H54 (cell line): Measurements from ENCODE around the gene RIN3.
A peak's percentile ranks its signal among the peaks of the same experiment; 100 is the strongest.

Source experiments
- DNase-seq: peaks from one replicate; pipeline ENCODE4 v3.0.0; 2011; ENCODE audit warnings: low spot score, mixed read lengths; ENCODE audit not compliant: insufficient read length
- FAIRE-seq: peaks from 3 replicates; lab custom pipeline; 2011; peaks lifted over from hg19 to GRCh38; lab: Jason Lieb, UNC
- POLR2A ChIP-seq: IDR thresholded peaks from 2 replicates; pipeline ENCODE4 v1.6.1; 2011; ENCODE audit warnings: low read depth, mild to moderate bottlenecking, low read length

Gene RIN3

DNA sequence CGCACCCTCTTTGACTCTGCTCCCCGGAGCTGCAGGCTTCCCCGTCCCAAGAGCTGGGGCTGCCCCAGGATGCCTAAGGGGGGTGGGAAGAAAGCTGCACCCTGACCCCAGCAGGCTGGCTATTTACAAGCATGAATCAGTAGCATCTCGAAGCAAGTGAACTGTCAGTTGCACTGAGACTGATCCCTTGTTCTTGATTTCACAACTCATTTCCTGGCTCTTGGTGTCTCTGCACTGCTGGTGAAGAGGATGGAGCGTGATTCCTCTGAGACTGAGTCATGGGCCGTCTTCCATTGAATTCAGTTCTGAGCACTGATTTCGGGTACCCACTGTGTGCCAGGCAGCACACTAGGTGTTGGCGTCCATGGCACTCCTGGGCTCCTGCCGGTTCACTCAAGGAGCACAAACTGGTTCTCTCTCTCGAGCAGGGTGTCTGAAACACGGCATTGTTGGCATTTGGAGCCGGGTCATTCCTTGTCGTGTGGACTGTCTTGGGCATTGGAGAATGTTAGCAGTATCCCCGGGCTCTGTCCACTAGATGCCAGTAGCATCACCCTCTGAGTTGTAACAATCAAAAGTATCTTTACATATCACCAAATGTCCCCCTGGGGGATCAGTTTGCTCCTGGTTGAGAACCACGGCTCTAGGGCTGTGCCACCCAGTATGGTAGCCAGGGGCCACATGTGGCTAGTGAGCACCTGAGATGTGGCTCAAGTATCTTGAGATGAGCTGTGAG is 86.9 kb downstream of the RIN3 start:
- DNase-seq (peak; percentile 71), FAIRE-seq (peak; percentile 99)
- no peak for TF ChIP-seq POLR2A

DNA sequence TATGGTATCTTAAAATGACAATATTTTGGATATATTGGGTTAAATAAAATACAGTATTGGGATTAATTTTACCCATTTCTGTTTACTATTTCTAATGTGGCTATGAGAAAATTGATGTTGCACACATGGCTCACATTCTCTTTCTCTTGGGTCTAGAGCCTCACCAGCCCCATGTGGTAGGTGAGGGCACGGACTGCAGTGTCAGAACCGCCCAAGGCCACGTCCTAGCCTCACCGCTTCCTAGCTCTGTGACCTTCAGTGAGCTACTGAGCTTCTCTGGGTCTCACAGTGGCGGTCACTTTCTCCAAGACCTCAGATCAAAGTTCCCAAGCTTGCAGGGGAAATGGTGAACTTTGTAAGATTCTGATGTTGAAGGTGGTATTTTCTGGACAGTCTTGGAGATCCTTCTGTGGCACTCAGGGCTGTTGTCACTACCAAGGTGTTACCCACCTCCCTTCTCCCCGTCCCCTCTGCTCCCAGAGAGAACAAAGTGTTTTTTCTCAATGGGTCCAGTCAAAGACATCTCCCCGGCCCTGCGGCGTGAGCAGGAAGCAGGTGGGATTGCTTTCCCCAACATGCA is 87.6 kb downstream of the RIN3 start:
- no peak for DNase-seq
- no peak for FAIRE-seq
- no peak for TF ChIP-seq POLR2A

DNA sequence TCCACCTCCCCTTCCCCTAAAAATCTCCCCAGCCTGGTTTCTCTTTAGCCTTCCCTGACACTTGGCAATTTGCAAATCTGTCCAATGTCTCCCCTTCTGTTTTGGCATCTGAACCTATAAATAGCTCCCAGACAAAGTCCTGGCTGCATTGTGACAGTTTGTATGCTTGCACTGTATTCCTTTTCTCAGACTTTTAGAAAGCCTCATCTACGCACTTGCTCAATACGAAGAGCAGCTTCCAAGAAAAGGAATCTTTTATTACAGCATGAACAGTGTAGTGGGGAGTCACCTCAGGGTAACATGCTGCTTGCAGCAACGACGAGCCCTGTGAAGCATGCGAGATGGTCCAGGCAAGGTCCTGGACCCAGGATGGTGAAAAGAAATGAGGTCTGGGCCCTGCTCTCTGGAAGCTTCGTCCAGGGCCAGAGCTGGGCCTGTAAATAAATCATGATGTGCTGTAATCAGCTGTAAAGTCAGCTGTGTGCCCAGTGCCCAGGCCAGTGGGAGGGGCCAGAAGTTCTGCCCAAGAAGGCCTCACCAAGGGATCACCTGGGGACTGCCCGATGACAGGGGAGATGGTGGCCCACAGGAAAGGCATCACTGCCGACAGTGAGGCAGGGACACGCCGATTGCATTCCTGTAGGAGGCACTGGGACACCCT is 88.3 kb downstream of the RIN3 start:
- no peak for FAIRE-seq
- TF ChIP-seq POLR2A = no peak
- no peak for DNase-seq

DNA sequence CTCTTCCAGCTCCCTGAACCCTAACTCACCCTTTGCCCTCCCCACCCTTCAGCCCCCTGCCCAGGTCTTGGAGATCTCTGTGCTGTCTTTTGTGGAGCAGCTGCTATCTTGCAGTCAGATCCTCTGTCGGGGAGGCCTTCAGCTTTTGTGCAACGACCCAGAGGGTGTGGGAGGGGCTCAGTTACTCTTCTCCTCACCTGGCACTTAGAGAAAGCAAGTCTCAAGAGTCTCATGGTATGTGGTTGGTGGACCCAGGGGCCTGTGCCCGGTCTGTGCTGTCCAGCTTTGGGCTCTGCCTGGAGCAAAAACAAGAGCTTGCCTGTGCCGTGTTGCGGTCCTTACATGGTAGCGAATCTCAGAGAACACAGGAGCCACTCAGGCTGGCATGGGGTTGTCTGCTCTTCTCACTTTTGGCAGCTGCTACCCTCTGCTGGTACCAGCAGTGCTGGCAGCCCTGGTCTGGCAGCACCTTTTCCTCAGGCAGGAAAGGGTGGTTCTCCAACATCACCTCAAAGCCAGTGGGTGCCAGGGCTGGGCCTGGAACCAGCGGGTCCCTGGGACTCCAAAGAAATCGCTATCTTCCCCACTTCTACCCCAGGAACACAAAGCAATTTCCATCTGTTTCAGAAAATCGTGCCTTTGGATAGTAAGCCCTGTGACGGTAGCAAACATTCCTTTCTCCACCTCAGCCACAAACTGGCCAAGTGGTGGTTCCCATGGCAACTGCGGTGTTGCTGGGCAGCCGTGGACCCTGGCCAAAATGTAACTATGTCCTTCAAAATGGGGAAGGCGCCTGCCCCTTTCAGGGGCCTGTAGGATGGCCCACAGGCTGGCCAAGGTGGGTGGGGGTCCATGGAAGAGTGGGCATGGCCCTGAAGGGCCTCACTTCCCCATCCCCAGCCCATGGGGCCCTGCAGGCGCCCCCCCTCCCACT is 90.0 kb downstream of the RIN3 start:
- DNase-seq (no peak), FAIRE-seq (peak; percentile 27)
- no peak for TF ChIP-seq POLR2A

DNA sequence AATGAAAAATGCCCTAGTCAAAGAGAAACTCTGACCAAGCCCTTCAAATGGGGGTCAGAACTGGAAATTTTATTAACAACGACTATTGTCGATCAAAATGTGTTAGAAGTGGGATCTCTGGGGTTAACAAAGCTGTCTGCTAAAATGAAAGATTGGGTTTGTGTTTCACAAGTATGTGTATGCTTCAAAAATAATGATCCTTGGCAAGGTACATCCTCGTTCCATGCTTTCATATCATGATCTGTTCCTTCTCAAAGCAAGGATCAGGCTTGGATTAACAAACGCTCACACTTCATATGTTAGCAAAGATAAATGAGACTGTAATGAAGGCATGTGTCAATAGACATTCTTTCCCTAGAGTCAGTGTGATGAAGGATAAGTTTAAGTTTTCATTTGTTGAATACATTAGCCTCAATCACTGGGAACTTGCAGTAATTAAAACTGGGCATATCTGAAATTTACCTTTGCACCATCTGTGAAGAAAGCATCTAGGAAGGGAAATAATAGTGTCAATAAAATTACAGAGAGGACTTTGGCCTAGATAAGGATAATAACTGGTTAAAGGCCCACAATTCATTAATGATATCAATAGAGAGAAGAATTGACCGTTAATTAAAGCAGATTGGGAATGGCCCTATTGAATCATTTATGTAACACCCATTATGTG is 91.8 kb downstream of the RIN3 start:
- TF ChIP-seq POLR2A = no peak
- no peak for DNase-seq
- FAIRE-seq = no peak

DNA sequence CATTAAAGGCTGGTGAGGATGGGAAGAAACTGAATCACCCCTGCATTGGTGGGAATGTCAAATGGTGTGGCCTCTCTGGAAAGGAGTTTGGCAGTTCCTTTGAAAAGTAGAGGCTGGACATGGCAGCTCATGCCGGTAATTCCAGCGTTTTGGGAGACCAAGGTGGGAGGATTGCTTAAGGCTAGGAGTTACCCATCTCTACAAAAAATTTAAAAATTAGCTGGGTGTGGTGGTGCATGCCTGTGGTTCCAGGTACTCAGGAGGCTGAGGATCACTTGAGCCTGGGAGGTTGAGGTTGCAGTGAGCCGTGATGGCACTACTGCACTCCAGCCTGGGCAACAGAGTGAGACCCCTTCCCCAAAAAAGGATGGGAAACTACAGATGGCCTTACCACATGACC is 93.7 kb downstream of the RIN3 start:
- FAIRE-seq = no peak
- no peak for DNase-seq
- no peak for TF ChIP-seq POLR2A

DNA sequence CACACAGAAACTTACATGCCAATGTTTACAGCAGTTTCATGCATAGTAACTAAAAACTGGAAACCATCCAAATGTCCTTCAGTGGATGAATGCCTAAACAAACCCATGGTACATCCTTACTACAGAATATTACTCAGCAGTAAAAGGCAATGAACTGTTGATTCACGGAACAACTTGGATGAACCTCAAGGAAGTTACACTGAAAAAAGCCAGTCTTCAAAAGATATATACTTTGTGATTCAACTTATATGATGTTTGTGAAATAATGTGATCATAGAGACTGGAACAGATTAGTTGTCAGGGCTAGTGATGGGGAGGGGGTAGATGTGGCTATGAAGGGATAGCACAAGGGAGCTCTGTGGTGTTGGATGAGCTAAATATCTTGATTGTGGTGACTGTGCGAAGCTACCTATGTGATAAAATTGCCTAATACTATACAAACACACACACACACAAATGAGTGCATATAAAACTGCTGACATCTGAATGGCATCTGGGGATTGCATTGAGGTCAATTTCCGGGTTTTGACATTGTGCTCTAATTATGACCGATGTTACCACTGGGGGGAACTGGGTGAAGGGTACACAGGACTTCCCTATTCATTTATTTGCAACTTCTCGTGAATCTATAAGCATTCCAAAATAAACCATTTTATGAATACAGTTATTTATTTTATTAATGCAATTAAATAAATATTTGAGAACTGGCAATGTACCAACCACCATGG is 94.3 kb downstream of the RIN3 start:
- no peak for DNase-seq
- FAIRE-seq = no peak
- no peak for TF ChIP-seq POLR2A

DNA sequence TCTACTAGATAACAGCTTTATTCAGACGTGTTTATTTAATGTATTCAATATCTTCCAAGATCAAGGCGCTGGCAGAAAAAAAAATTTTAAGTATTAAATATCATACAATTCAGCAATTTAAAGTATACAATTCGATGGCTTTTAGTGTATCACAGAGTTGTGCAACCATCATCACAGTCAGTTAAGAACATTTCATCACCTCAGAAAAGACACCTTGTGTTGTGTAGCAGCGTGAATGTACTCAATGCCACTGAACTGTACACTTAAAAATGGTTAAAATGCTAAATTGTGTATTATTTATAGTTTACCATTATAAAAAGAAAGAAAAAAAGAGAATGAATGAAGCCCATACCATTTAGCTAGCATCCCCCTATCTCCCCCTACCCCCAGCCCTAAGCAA is 96.4 kb downstream of the RIN3 start:
- TF ChIP-seq POLR2A = no peak
- no peak for FAIRE-seq
- DNase-seq = no peak

DNA sequence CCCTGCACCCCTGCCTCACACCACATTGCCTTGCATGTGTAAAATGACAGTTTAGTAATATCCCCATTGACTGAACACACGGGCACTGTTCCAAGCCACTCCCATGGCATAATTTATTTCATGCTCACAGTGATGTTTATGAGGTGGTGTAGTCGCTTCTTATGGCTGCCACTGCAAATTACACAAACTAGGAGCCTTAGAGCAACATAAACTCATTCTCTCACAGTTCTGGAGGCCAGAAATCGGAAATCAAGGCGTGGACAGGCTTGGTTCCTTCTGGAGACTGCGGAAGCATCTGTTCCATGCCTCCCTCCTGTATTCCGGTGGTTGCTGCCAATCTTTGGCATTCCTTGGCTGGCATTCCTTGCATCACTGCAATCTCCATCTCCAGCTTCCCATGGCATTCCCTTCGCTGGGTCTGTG is 97.3 kb downstream of the RIN3 start:
- DNase-seq = no peak
- TF ChIP-seq POLR2A = no peak
- no peak for FAIRE-seq

DNA sequence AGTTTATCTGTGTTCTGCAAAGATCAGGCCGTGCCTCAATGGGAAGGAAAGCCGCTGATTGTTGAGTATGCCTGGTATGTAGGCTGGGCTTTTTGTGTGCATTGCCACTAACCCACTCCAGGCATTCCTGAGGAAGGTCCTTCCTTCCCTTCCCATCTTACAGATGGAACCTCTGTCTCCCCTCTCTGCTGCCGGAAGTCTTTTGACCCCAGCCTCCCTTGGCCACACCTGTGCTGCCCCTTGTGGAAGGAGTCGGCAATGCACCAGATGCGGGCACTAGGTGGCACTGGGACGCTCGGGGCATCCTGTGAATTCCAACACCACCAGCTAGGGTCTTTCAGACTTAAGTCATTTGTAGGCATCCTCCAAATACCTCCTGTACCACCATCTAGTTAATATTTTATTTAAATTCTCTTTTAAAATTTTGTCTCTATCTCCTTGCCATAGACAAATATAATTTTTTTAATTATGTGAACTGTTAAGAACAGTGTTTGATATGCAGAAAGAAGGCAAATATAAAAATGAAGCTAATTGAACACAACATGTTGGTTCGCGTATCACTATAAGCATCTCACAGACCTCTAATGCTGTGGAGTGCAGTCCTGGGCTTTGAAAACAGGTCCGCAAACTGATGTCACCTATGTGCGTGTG is 99.6 kb downstream of the RIN3 start:
- DNase-seq = peak; percentile 30
- no peak for TF ChIP-seq POLR2A
- no peak for FAIRE-seq

DNA sequence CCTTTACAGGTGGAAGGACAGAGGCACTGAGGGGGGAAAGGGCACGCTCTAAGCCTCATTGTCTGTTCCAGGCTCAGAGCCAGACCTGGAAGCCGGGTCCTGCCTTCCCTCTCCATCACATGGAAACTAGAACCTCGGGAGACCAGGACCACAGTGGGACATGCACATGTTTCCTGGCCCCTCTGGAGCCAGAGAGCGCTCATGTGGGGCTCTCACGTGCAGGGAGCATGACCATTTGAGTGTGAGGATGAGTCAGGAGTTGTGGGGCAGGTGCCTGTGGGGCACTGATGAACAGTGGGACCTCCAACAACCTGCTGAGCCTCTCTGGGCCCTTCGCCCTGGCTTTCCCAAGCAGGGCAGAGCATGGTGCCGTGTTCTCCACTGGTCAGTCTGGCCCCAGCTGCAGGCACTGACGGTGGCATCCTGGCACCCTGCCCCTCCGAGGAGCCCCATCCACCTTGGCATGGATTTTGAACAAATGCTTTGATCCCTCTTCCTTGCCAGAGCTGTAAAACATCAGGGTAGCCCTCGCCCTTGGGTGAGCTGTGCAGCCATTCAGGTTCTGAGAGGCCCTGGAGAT is 100.2 kb downstream of the RIN3 start:
- FAIRE-seq (no peak), DNase-seq (no peak)
- no peak for TF ChIP-seq POLR2A

DNA sequence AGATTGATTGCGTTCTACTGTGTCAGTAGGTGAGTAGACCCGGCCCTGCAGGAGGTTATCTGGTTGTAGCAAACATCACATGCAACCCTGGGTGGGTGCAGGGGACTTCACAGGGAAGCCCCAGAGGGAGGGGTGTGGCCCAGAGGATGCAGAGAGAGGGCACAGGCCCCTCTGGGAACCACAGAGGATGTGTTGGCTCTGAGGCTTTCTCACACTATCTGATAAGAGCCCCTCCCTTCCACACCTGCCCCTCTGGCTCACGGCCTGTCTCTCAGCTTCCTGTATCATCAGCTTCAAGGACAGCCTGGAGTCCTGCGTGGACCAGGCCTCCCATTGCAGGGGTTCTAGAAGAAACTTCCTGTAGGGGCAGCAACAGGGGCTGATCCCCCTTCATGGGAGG is 101.9 kb downstream of the RIN3 start:
- FAIRE-seq = no peak
- DNase-seq = no peak
- TF ChIP-seq POLR2A = no peak
